Endothelial cell (in vitro differentiated cells): ENCODE measurements around the gene GADD45G. TPM values are rescaled to one million over a fixed set of nuclear protein-coding genes. Genes with fewer than 3 reads are reported as not detected.

Experiments used
- DNase-seq: peaks from one replicate; pipeline ENCODE4 v3.0.0; 2021; ENCODE audit warnings: low spot score
- H3K27ac Mint-ChIP-seq: one replicate; pipeline ENCODE4 v1.8.0; 2021; ENCODE audit warnings: mixed read lengths, inconsistent platforms; ENCODE audit not compliant: unreplicated experiment
- H3K27me3 Mint-ChIP-seq: one replicate; pipeline ENCODE4 v1.8.0; 2021; ENCODE audit warnings: mild to moderate bottlenecking, moderate library complexity, mixed read lengths, inconsistent platforms; ENCODE audit not compliant: unreplicated experiment
- H3K36me3 Mint-ChIP-seq: one replicate; pipeline ENCODE4 v1.8.0; 2021; ENCODE audit warnings: mild to moderate bottlenecking, low read depth, mixed read lengths, inconsistent platforms; ENCODE audit not compliant: unreplicated experiment
- H3K4me1 Mint-ChIP-seq: one replicate; pipeline ENCODE4 v1.8.0; 2021; ENCODE audit warnings: mild to moderate bottlenecking, mixed read lengths, inconsistent platforms; ENCODE audit not compliant: unreplicated experiment
- H3K4me3 Mint-ChIP-seq: one replicate; pipeline ENCODE4 v1.8.0; 2021; ENCODE audit warnings: mild to moderate bottlenecking, mixed read lengths, inconsistent platforms; ENCODE audit not compliant: unreplicated experiment
- H3K9me3 Mint-ChIP-seq: one replicate; pipeline ENCODE4 v1.8.0; 2021; ENCODE audit warnings: mixed read lengths, inconsistent platforms; ENCODE audit not compliant: unreplicated experiment
- total RNA-seq: library from RNA; stranded (reverse); fragmentation: NEBNext Ultra II Directional; extraction: Animal tissue kit (Norgen Biotek cat#: 25700); gene quantifications from one replicate; pipeline ENCODE4 v1.2.1, GENCODE V29; 2021; ENCODE audit not compliant: unreplicated experiment
- TF ChIP-seq, protein P1 (sequence below): fragments of 200-600 bp; sonication (generic); IDR thresholded peaks from one replicate; pipeline ENCODE4 v1.5.0; 2021; ENCODE audit warnings: antibody characterized with exemption; ENCODE audit not compliant: unreplicated experiment

The GADD45G gene
- total RNA-seq, 1 donor from 2014 or later = 6.2 TPM

DNA sequence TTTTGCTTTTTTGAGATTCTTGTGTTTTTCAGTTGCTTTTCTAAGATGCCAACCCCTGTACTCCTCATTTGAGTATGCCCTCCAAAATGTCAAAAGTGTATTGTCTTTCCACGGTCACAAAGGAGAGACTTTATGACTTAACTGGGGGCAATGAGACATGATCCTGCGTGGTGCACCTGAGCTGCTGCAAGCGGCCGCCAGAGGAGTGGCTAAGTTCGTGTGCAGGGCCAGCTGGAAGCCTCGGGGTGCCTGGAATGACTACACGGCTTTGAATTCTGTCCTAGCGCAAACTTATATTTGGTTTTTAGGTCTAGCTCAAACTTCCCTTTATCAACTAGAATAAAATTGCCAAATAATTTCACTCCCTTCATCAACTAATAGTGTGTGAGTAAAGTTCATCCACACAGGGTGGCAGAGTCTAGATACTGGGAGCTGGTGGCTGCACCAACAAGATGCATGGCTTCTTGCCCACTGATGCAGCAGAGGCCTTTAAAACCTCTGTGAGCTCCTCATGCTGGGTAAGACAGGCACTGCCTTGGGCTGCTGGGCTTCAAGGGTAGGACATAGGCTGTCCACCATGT lies 4.7 kb downstream of the GADD45G start:
- TF ChIP-seq, protein P1, sequence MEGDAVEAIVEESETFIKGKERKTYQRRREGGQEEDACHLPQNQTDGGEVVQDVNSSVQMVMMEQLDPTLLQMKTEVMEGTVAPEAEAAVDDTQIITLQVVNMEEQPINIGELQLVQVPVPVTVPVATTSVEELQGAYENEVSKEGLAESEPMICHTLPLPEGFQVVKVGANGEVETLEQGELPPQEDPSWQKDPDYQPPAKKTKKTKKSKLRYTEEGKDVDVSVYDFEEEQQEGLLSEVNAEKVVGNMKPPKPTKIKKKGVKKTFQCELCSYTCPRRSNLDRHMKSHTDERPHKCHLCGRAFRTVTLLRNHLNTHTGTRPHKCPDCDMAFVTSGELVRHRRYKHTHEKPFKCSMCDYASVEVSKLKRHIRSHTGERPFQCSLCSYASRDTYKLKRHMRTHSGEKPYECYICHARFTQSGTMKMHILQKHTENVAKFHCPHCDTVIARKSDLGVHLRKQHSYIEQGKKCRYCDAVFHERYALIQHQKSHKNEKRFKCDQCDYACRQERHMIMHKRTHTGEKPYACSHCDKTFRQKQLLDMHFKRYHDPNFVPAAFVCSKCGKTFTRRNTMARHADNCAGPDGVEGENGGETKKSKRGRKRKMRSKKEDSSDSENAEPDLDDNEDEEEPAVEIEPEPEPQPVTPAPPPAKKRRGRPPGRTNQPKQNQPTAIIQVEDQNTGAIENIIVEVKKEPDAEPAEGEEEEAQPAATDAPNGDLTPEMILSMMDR = no peak
- Mint-ChIP-seq H3K9me3 (peaks cover 3% of the 10 kb centered on the region), H3K4me3 (no peak overlapping the region), H3K27ac (no peak overlapping the region), H3K4me1 (peaks cover 11% of the 10 kb centered on the region), H3K36me3 (no peaks in the 10 kb centered on the region), H3K27me3 (peaks cover 4% of the 10 kb centered on the region)
- DNase-seq = no peak

DNA sequence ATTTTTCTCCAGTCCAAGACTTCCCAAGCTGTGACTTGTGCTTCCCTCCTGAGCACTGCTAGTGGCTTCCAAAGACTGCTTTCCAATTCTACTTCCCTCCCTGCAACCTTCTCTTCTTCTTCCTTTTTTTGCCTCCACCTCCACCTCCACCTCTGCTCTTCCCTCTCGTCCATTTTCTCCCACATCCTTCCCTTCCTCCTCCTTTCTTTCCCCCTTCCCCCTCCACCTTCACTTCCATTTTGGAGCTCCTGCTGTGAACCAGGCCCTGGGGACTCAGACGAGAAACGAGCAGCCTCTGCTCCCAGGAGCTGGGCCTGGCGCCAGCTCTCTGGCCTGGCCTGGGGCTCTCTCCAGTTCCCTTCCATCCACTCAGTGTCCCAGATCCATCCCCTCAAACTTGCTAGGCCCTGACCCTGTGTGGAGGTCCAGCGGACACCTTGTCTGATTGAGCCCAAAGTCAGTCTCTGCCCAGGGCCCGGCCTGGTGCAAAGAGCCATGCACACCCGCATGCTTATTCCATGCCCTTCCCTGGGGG lies 5.6 kb downstream of the GADD45G start:
- no peak for DNase-seq
- Mint-ChIP-seq H3K27ac (no peak overlapping the region), H3K36me3 (no peaks in the 10 kb centered on the region), H3K4me1 (peaks cover 11% of the 10 kb centered on the region), H3K4me3 (no peak overlapping the region), H3K9me3 (peaks cover 3% of the 10 kb centered on the region), H3K27me3 (peaks cover 4% of the 10 kb centered on the region)
- TF ChIP-seq, protein P1 = no peak

DNA sequence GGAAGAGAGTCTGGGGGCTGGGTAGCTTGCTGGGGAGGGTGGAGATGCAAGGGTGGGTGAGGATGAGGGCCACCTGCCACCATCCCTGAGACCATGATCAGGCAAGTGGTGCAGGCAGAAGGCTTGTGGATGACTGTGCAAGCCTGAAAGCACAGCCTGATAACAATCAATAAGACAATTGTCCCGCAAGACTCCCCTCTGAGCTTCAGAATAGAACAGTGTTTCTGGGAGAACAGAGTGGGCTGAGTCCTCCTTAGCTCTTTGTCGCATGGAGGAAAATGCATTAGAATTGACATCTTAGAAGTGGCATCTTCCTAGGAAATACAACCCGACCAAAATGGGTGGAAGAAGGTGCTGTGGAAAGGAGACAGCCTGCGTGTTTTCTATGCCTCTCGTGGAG lies 6.6 kb downstream of the GADD45G start:
- peaks cover 8% of the 10 kb centered on the region for H3K4me1 Mint-ChIP-seq
- no peak for DNase-seq
- H3K36me3 Mint-ChIP-seq = no peaks in the 10 kb centered on the region
- H3K9me3 Mint-ChIP-seq = peaks cover 3% of the 10 kb centered on the region
- TF ChIP-seq, protein P1 = no peak
- peaks cover 5% of the 10 kb centered on the region for H3K27me3 Mint-ChIP-seq
- H3K27ac Mint-ChIP-seq = no peak overlapping the region
- H3K4me3 Mint-ChIP-seq = no peak overlapping the region

DNA sequence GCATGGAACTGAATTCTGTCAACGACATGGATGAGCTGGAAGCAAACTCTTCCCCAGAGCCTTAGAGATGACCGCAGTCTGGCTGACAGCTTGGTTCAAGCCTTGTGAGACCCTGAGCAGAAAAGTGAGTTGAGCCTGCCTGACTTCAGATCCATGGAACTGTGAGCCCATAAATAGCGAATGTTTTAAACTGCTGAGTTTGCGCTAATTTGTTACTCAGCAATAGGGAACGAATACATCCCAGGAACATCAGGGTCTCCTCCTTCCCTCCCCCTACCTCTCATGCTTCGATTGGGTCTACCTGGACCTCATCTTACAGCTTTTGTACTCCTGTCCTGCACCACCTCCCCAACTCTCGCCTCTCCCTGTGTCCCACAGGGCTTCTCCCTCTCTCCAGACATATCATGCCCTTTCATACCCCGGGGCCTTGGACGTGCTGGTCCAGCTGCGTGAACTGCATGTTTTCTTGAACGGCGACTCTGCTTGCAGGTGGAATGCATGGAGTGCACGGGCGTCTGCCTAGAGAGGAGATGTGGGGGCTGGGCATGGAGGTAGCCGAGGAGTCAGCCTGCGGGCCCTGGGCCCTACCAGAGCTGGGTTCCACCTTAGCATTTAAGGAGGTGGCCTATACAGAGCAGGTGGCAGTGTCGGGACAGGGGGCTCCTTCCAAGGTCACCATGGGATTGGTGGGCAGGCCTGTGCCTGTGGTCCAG lies 7.9 kb downstream of the GADD45G start:
- peaks cover 3% of the 10 kb centered on the region for H3K9me3 Mint-ChIP-seq
- TF ChIP-seq, protein P1 = no peak
- H3K27ac Mint-ChIP-seq = no peak overlapping the region
- no peaks in the 10 kb centered on the region for H3K36me3 Mint-ChIP-seq
- no peak overlapping the region for H3K4me3 Mint-ChIP-seq
- peaks cover 4% of the 10 kb centered on the region for H3K27me3 Mint-ChIP-seq
- no peaks in the 10 kb centered on the region for H3K4me1 Mint-ChIP-seq
- no peak for DNase-seq
